Stimulated activated CD8-positive, alpha-beta memory T cell treated with anti-CD3 and anti-CD28 coated beads, Interleukin-7, amount 100 ng/mL, for 24 hours (primary cell): Measurements from ENCODE around the gene SLC26A9.
A peak's percentile ranks its signal among the peaks of the same experiment; 100 is the strongest.
"Not testable (repeated sequence)": the region's sequence is repeated elsewhere in the genome, so short reads cannot be mapped to it uniquely, and the experiment has no call there.

Experiments used
- DNase-seq: peaks from one replicate; pipeline ENCODE4 v3.0.0-alpha.2; 2020; ENCODE audit warnings: low read depth

SLC26A9 gene

DNA sequence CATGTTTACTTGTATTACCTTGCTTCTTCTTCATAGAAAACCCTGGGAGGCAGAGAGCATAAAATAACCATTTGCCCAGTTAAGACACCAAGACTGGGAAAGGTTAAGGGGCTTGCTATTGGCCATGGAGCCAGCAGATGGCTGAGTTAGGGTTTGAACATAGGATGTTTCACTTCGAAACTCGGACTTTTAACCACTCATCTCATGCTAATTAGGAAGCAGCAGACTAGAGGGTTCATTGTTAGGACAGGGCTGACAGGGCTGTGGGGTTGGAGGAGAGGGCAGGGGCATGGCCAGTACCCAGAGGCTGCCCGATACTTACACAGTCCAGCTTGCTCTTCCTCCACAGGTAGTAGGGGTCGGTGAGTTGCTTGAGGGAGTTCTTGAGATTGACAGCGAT lies 17.0 kb downstream of the SLC26A9 start:
- DNase-seq, result no peak

DNA sequence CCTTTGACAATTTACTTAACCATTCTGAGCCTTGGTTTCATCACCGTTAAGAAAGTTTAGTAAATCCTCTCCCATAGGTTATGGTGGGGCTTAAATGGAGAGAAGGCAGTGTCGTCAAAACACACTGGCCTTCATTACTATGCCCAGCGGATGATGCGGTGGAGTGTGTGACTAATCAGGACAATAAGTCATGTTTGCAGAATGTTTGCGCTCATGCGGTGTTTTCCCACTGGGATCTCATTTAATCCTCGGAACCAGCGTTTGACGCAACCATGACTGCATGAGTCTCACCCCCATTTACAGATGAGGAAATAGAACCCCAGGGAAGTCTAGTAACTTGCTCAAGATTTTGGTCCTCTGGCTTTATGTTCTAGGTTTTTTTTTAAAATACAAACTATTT lies 17.5 kb downstream of the SLC26A9 start:
- DNase-seq, result no peak

DNA sequence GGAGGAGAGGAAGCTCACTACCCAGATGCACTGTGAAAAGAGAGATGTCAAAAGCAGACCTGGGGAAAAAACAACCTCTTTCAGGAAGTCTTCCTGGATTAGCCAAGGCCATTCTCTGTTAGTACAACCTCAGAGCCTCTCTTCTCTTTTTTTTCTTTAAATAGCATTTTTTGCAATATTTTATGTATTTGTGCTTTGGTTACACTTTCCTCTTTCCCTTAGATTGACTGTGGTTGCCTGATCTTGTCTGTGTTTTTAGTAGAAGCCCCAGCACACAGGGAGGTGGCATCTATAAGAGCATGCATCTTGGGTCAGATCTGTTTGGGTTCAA lies 18.8 kb downstream of the SLC26A9 start:
- DNase-seq, result no peak

GRCh38 chr1:205923651-205924459 lies 19.4 kb downstream of the SLC26A9 start:
- DNase-seq, result no peak

DNA sequence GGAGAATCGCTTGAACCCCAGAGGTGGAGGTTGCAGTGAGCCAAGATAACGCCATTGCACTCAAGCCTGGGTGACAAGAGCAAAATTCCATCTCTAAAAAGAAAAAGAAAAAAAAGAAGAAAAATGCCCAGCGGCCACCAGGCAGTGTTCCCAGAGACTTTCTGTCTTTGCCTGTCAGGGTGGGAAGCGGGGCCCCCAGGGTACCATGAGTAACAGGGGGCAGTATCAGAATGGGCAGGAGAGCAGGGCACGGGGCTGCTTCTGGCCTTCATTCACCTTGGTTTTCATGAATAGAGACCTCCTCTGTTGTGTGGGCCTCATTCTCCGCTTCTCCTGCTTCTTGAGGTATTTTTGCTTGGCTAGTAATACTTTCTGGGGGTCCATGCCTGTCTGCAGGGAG lies 20.4 kb downstream of the SLC26A9 start:
- DNase-seq, result no peak

- DNase-seq, result no peak
Measured at GRCh38 chr1:205922314-205922713, 20.9 kb downstream of the SLC26A9 start.

- DNase-seq, result no peak
Measured at GRCh38 chr1:205921570-205921909, 21.7 kb downstream of the SLC26A9 start.

DNA sequence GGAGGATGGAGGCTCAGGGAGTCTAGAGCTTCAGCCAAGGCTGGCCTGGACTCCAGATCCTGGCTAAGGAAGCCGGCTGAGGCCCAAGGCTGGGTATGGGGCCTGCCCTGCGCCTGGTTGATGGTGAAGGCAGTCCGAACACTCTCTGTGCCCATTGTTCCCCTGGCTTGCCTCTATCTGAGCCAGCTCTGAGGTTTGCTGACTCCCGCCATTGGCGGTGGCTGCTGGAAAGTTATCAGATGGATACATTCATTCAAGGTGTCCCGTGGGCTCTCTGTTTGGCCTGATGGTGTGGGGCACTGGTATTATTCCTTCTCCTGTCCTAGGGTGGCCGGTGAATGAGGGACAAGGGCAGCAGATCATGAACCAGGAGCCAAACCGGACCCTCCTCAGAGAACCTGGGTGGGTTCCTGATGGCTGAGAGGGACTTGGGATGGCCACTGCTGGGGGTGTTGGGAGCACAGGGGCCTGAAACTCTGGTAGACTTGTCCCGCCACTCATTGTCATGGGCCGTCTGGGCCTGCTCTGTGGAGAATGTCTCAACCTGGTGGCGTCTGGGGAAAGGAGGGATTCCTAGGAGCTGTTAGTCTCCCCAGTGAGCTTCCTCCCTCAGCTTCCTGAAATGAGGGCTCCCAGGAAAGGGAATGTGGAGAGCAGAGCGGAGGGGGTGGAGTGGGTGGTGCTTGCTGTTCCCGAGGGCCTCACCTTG lies 22.2 kb downstream of the SLC26A9 start:
- DNase-seq, result no peak

- no peak for DNase-seq
Measured at GRCh38 chr1:205920159-205920558, 23.1 kb downstream of the SLC26A9 start.

DNA sequence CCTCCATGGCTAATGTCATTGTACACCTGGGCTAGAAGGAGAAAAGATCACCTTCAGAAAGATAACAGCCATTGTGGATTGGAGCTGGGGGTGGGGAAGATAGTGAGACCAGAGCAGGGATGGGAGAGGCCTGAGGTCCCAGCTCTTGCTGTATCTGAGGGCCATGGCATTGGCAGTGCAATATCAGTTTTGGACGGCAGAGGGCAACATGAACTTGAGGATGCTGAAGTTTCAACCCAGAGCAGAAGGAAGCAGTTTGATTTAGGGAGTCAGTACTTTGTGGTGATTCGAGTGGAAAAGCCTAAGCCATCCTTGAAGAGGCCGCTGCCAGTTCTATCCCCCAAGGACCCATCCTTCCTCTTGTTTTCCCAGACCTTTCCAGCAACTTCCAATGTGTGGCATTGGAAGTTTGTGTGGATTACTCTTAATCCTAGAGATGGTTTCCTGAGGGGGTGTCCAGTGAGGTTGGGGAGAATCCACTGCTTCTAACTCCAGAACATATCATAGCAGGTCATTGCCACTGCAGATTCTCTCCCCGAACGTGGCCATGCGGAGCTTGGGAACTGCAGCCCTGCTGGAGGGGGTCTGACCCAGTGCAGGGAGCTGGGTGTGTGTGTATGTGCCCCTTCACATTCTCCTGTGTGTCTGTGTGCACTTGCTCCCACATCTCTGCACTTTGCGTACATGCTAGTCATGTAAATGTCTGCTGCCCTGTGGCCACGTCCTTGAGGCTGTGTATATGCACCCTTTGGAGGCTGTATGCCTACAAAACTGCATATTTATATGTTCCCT lies 24.1 kb downstream of the SLC26A9 start:
- DNase-seq, result peak; percentile 46

GRCh38 chr1:205917466-205918238 lies 25.6 kb downstream of the SLC26A9 start:
- no peak for DNase-seq

- DNase-seq, result no peak
Measured at GRCh38 chr1:205916541-205916940, 26.7 kb downstream of the SLC26A9 start.

- no peak for DNase-seq
Measured at GRCh38 chr1:205915354-205915990, 27.8 kb downstream of the SLC26A9 start.

GRCh38 chr1:205914730-205915129 lies 28.5 kb downstream of the SLC26A9 start:
- DNase-seq, result no peak

DNA sequence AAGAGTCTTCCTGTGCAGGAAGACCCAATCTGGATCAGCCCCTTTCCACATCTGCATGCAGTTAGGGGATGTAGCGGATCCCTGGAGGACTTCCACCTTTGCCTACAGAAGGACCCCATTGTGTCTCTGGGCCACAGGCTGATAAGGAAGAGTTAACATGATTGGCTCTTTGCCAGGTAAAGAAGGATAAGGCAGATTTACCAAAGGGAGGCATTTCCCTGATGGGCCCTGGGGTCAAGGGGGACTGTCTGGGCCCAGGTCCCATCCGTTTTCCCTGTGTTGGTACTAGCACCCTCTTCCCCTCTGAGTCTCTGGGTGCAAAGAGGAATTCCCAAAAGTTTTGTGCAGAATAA lies 29.1 kb downstream of the SLC26A9 start:
- DNase-seq, result no peak

DNA sequence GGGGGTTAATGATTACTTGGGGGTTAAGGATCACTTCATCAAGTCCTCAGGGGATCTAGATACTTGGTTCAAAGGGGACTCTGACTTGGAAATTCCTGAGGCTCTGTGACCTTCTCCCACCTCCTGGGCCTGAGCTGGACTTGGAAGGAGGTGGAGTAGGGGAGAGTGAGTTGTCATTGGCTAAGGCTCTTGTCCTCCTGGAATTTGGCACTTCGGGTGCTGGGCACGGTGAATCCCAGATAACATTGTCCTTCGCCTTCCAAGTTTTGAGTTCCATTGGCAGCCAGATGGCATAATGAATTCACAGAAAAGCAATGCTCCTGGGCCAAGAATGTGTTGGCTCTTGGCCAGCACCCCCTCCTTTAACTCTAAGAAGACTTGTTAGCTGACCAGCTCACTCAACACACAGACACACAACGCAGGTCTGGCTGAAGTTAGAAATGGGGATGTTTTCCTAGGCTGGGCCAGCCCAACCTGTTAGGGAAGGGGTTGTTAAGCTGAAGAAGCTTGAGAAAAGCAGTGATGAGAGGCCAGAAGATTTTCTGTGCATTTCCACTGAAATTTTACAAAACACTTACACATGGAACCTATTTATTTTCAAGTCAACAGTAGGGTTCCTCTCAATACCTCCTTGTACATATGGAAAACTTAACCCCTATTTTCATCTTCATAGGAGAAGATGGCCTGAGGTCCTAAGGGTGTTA lies 29.7 kb downstream of the SLC26A9 start:
- no peak for DNase-seq

GRCh38 chr1:205907794-205908193 lies 35.5 kb downstream of the SLC26A9 start:
- no peak for DNase-seq

GRCh38 chr1:205905095-205905494 lies 38.2 kb downstream of the SLC26A9 start:
- DNase-seq, result not testable (repeated sequence)

- no peak for DNase-seq
Measured at GRCh38 chr1:205896351-205896750, 46.9 kb downstream of the SLC26A9 start.

GRCh38 chr1:205894119-205894518 lies 49.1 kb downstream of the SLC26A9 start:
- not testable (repeated sequence) for DNase-seq

GRCh38 chr1:205892175-205892574 lies 51.1 kb downstream of the SLC26A9 start:
- DNase-seq, result not testable (repeated sequence)
